ENCODE results near the gene SYNDIG1. TPM values are rescaled to one million over a fixed set of nuclear protein-coding genes. Genes with fewer than 3 reads are reported as not detected.
"Not testable (repeated sequence)": the region's sequence is repeated elsewhere in the genome, so short reads cannot be mapped to it uniquely, and the experiment has no call there.

The SYNDIG1 gene
- total RNA-seq, 2 experiments from 2014 or later = not detected

GRCh38 chr20:24503352-24503931 is 34.0 kb downstream of the SYNDIG1 start:
- POLR2A ChIA-PET = no interaction called here
- H3K4me3 Mint-ChIP-seq = no peak overlapping the region
- no peaks in the 10 kb centered on the region for H3K4me1 Mint-ChIP-seq (ENCODE audit: low read depth)
- CTCF ChIA-PET = no interaction called here
- no peaks in the 10 kb centered on the region for H3K27me3 Mint-ChIP-seq (ENCODE audit: low read depth)
- no peaks in the 10 kb centered on the region for H3K36me3 Mint-ChIP-seq (ENCODE audit: low read depth)
- no peak for ATAC-seq
- DNase-seq = no peak
- no peak overlapping the region for H3K27ac Mint-ChIP-seq
- no peaks in the 10 kb centered on the region for H3K9me3 Mint-ChIP-seq (ENCODE audit: insufficient read depth)

GRCh38 chr20:24504331-24505285 is 35.2 kb downstream of the SYNDIG1 start:
- Mint-ChIP-seq H3K4me1 (ENCODE audit: low read depth) (no peaks in the 10 kb centered on the region), H3K27ac (no peak overlapping the region), H3K4me3 (no peak overlapping the region), H3K36me3 (ENCODE audit: low read depth) (no peaks in the 10 kb centered on the region), H3K9me3 (ENCODE audit: insufficient read depth) (no peaks in the 10 kb centered on the region), H3K27me3 (ENCODE audit: low read depth) (no peaks in the 10 kb centered on the region)
- CTCF ChIA-PET = no interaction called here
- ATAC-seq (no peak), DNase-seq (no peak)
- POLR2A ChIA-PET = no interaction called here

GRCh38 chr20:24506146-24506545 is 36.7 kb downstream of the SYNDIG1 start:
- Mint-ChIP-seq H3K36me3 (ENCODE audit: low read depth) (no peaks in the 10 kb centered on the region), H3K4me1 (ENCODE audit: low read depth) (no peaks in the 10 kb centered on the region), H3K4me3 (no peak overlapping the region), H3K9me3 (ENCODE audit: insufficient read depth) (no peaks in the 10 kb centered on the region), H3K27me3 (ENCODE audit: low read depth) (no peaks in the 10 kb centered on the region), H3K27ac (no peak overlapping the region)
- POLR2A ChIA-PET = no interaction called here
- ATAC-seq (no peak), DNase-seq (no peak)
- CTCF ChIA-PET = no interaction called here

GRCh38 chr20:24506696-24507095 is 37.3 kb downstream of the SYNDIG1 start:
- ATAC-seq = no peak
- H3K27ac Mint-ChIP-seq = no peak overlapping the region
- CTCF ChIA-PET = no interaction called here

GRCh38 chr20:24507182-24507853 is 37.9 kb downstream of the SYNDIG1 start:
- Mint-ChIP-seq H3K27me3 (ENCODE audit: low read depth) (no peaks in the 10 kb centered on the region), H3K27ac (no peak overlapping the region), H3K9me3 (ENCODE audit: insufficient read depth) (no peaks in the 10 kb centered on the region), H3K4me1 (ENCODE audit: low read depth) (no peaks in the 10 kb centered on the region), H3K36me3 (ENCODE audit: low read depth) (no peaks in the 10 kb centered on the region), H3K4me3 (no peak overlapping the region)
- ChIA-PET POLR2A (no interaction called here), CTCF (no interaction called here)
- DNase-seq = no peak
- ATAC-seq = no peak

More at GRCh38 chr20:24506696-24507095, 37.3 kb downstream of the SYNDIG1 start:
- POLR2A ChIA-PET = no interaction called here
- DNase-seq = no peak
- Mint-ChIP-seq H3K4me1 (ENCODE audit: low read depth) (no peaks in the 10 kb centered on the region), H3K36me3 (ENCODE audit: low read depth) (no peaks in the 10 kb centered on the region), H3K27me3 (ENCODE audit: low read depth) (no peaks in the 10 kb centered on the region), H3K9me3 (ENCODE audit: insufficient read depth) (no peaks in the 10 kb centered on the region), H3K4me3 (no peak overlapping the region)

- H3K27me3 Mint-ChIP-seq (ENCODE audit: low read depth); H3K36me3 Mint-ChIP-seq (ENCODE audit: low read depth); ATAC-seq; POLR2A ChIA-PET; DNase-seq; H3K4me3 Mint-ChIP-seq; CTCF ChIA-PET; H3K4me1 Mint-ChIP-seq (ENCODE audit: low read depth); H3K27ac Mint-ChIP-seq; H3K9me3 Mint-ChIP-seq (ENCODE audit: insufficient read depth): not testable (repeated sequence)
Measured at GRCh38 chr20:24512441-24512840, 43.0 kb downstream of the SYNDIG1 start.

GRCh38 chr20:24518515-24518914 is 49.1 kb downstream of the SYNDIG1 start:
- ATAC-seq (no peak), DNase-seq (no peak)
- CTCF ChIA-PET = no interaction called here
- Mint-ChIP-seq H3K4me3 (no peak overlapping the region), H3K36me3 (ENCODE audit: low read depth) (no peaks in the 10 kb centered on the region), H3K4me1 (ENCODE audit: low read depth) (no peaks in the 10 kb centered on the region), H3K27ac (no peak overlapping the region), H3K27me3 (ENCODE audit: low read depth) (peaks cover 2% of the 10 kb centered on the region), H3K9me3 (ENCODE audit: insufficient read depth) (no peaks in the 10 kb centered on the region)
- POLR2A ChIA-PET = no interaction called here

- Mint-ChIP-seq H3K4me1 (ENCODE audit: low read depth) (no peaks in the 10 kb centered on the region), H3K36me3 (ENCODE audit: low read depth) (no peaks in the 10 kb centered on the region), H3K27ac (no peak overlapping the region), H3K4me3 (no peak overlapping the region), H3K27me3 (ENCODE audit: low read depth) (peaks cover 2% of the 10 kb centered on the region), H3K9me3 (ENCODE audit: insufficient read depth) (no peaks in the 10 kb centered on the region)
- DNase-seq (no peak), ATAC-seq (no peak)
- ChIA-PET POLR2A (no interaction called here), CTCF (no interaction called here)
Measured at GRCh38 chr20:24519476-24519875, 50.0 kb downstream of the SYNDIG1 start.

GRCh38 chr20:24521032-24521431 is 51.6 kb downstream of the SYNDIG1 start:
- no peak overlapping the region for H3K4me3 Mint-ChIP-seq
- ChIA-PET CTCF (no interaction called here), POLR2A (no interaction called here)
- no peak overlapping the region for H3K27ac Mint-ChIP-seq
- DNase-seq (no peak), ATAC-seq (no peak)
- H3K4me1 Mint-ChIP-seq (ENCODE audit: low read depth) = no peaks in the 10 kb centered on the region
- H3K27me3 Mint-ChIP-seq (ENCODE audit: low read depth) = no peaks in the 10 kb centered on the region
- no peaks in the 10 kb centered on the region for H3K9me3 Mint-ChIP-seq (ENCODE audit: insufficient read depth)
- no peaks in the 10 kb centered on the region for H3K36me3 Mint-ChIP-seq (ENCODE audit: low read depth)

- ChIA-PET POLR2A (no interaction called here), CTCF (no interaction called here)
- no peaks in the 10 kb centered on the region for H3K36me3 Mint-ChIP-seq (ENCODE audit: low read depth)
Measured at GRCh38 chr20:24522452-24523330, 53.3 kb downstream of the SYNDIG1 start.

GRCh38 chr20:24523661-24524060 is 54.2 kb downstream of the SYNDIG1 start:
- H3K9me3 Mint-ChIP-seq (ENCODE audit: insufficient read depth) = no peaks in the 10 kb centered on the region
- CTCF ChIA-PET = no interaction called here
- DNase-seq (no peak), ATAC-seq (no peak)
- no peaks in the 10 kb centered on the region for H3K27me3 Mint-ChIP-seq (ENCODE audit: low read depth)
- H3K36me3 Mint-ChIP-seq (ENCODE audit: low read depth) = no peaks in the 10 kb centered on the region
- H3K27ac Mint-ChIP-seq = no peak overlapping the region
- H3K4me3 Mint-ChIP-seq = no peak overlapping the region
- no peaks in the 10 kb centered on the region for H3K4me1 Mint-ChIP-seq (ENCODE audit: low read depth)
- POLR2A ChIA-PET = no interaction called here

More at GRCh38 chr20:24522452-24523330, 53.3 kb downstream of the SYNDIG1 start:
- H3K9me3 Mint-ChIP-seq (ENCODE audit: insufficient read depth) = no peaks in the 10 kb centered on the region
- H3K27me3 Mint-ChIP-seq (ENCODE audit: low read depth) = no peaks in the 10 kb centered on the region
- H3K4me3 Mint-ChIP-seq = no peak overlapping the region
- DNase-seq (no peak), ATAC-seq (no peak)
- no peaks in the 10 kb centered on the region for H3K4me1 Mint-ChIP-seq (ENCODE audit: low read depth)
- H3K27ac Mint-ChIP-seq = no peak overlapping the region
